Endothelial cell of umbilical vein (primary cell): ENCODE results near the gene EML6. TPM values are rescaled to one million over a fixed set of nuclear protein-coding genes. Genes with fewer than 3 reads are reported as not detected.

ENCODE experiments used
- BruUV-seq: library from RNA; stranded (reverse); fragments of 400-500 nt; replicated peaks from 2 replicates; lab custom pipeline; 2021; lab: Mats Ljungman, UMichigan
- CTCF ChIA-PET: fragments of 300-600, 350-600 bp; sonication (Branson Sonifier 250); formaldehyde crosslinking; loops from one replicate; lab custom pipeline; 2021; ENCODE audit warnings: antibody characterized with exemption, inconsistent platforms; lab: Charles Lee
- POLR2A ChIA-PET: fragments of 300-600, 350-600 bp; sonication (Branson Sonifier 250); formaldehyde crosslinking; loops from one replicate; lab custom pipeline; 2021; ENCODE audit warnings: antibody characterized with exemption, inconsistent platforms; lab: Charles Lee
- DNase-seq: peaks from one replicate; pipeline ENCODE4 v3.0.0-alpha.2; 2011; ENCODE audit warnings: low read depth, low spot score
- FAIRE-seq: peaks from 2 replicates; lab custom pipeline; 2011; peaks lifted over from hg19 to GRCh38; lab: Jason Lieb, UNC
- H2AFZ ChIP-seq: 2 replicates; pipeline ENCODE4 v1.6.0; 2012; ENCODE audit warnings: low read depth, low read length, control low read depth, inconsistent platforms
- H3K27ac ChIP-seq: 2 replicates; pipeline ENCODE4 v1.5.1; 2011; ENCODE audit warnings: low read depth, mild to moderate bottlenecking, control low read depth, low read length, moderate library complexity; ENCODE audit not compliant: insufficient read depth
- H3K27me3 ChIP-seq, 2 experiments: 2 replicates each; pipeline versions ENCODE4 v1.6.0 to v1.6.1; 2011; ENCODE audit warnings: low read length in 2 of 2, mixed read lengths in 1 of 2; ENCODE audit not compliant: control insufficient read depth in 2 of 2, insufficient read depth in 2 of 2
- H3K36me3 ChIP-seq, 2 experiments: 2 replicates in 1 of 2; 3 replicates in 1 of 2; pipeline ENCODE4 v1.5.1; 2011; ENCODE audit warnings: low read length in 2 of 2, mild to moderate bottlenecking in 1 of 2, moderate library complexity in 1 of 2; ENCODE audit not compliant: control insufficient read depth in 2 of 2, insufficient read depth in 2 of 2; ENCODE audit errors: extremely low read depth in 1 of 2
- H3K4me1 ChIP-seq: 3 replicates; pipeline ENCODE4 v1.5.1; 2011; ENCODE audit warnings: mild to moderate bottlenecking, low read length; ENCODE audit not compliant: control insufficient read depth, insufficient read depth; ENCODE audit errors: extremely low read depth
- H3K4me2 ChIP-seq: 2 replicates; pipeline ENCODE4 v1.6.1; 2011; ENCODE audit warnings: low read length, control low read depth, mixed read lengths; ENCODE audit not compliant: insufficient read depth
- H3K4me3 ChIP-seq, 3 experiments: fragments of 200-600 bp in 1 of 3; sonication (generic), shearing (Covaris generic) in 1 of 3; replicated peaks in 1 of 3; 2 replicates each; pipeline ENCODE4 v1.5.1; 2011 to 2016; ENCODE audit warnings: control low read depth in 3 of 3, low read length in 3 of 3, mild to moderate bottlenecking in 2 of 3, inconsistent platforms in 1 of 3, low read depth in 1 of 3, moderate library complexity in 1 of 3; ENCODE audit not compliant: insufficient read depth in 1 of 3
- H3K79me2 ChIP-seq: 2 replicates; pipeline ENCODE4 v1.6.0; 2012; ENCODE audit warnings: low read length, inconsistent platforms; ENCODE audit not compliant: control insufficient read depth, insufficient read depth
- H3K9ac ChIP-seq: replicated peaks from 2 replicates; pipeline ENCODE3; 2011; ENCODE audit warnings: low read length, control low read depth; ENCODE audit not compliant: insufficient read depth; ENCODE audit errors: extremely low read depth
- H3K9me1 ChIP-seq: replicated peaks from 3 replicates; pipeline ENCODE4 v1.6.0; 2011; ENCODE audit warnings: mild to moderate bottlenecking, low read length; ENCODE audit not compliant: control insufficient read depth, insufficient read depth; ENCODE audit errors: extremely low read depth
- H3K9me3 ChIP-seq: replicated peaks from 2 replicates; pipeline ENCODE4 v1.5.1; 2012; ENCODE audit warnings: low read length, inconsistent platforms; ENCODE audit not compliant: control insufficient read depth, insufficient read depth
- H4K20me1 ChIP-seq: replicated peaks from 2 replicates; pipeline ENCODE3; 2011; ENCODE audit warnings: mild to moderate bottlenecking, low read length; ENCODE audit not compliant: control insufficient read depth, insufficient read depth; ENCODE audit errors: extremely low read depth
- CTCF ChIP-seq, 2 donors: IDR thresholded peaks; 1 replicate in 1 of 2; 2 replicates in 1 of 2; pipeline ENCODE4 v1.5.1; 2011; ENCODE audit warnings: low read length in 2 of 2, mild to moderate bottlenecking in 2 of 2, moderate library complexity in 2 of 2, control low read depth in 1 of 2, inconsistent platforms in 1 of 2, low read depth in 1 of 2; ENCODE audit not compliant: insufficient read depth in 1 of 2; ENCODE audit errors: extremely low read depth in 1 of 2
- EZH2 ChIP-seq: IDR thresholded peaks from 2 replicates; pipeline ENCODE4 v1.6.1; 2012; ENCODE audit warnings: borderline replicate concordance, low read depth, mild to moderate bottlenecking, moderate library complexity, low read length, inconsistent platforms; ENCODE audit not compliant: severe bottlenecking
- FOS ChIP-seq: IDR thresholded peaks from 2 replicates; pipeline ENCODE4 v1.6.1; 2011; ENCODE audit warnings: mild to moderate bottlenecking, low read length, moderate library complexity, borderline replicate concordance; ENCODE audit not compliant: insufficient read depth
- JUN ChIP-seq: IDR thresholded peaks from 2 replicates; pipeline ENCODE4 v1.6.1; 2011; ENCODE audit warnings: borderline replicate concordance, low read depth; ENCODE audit not compliant: insufficient read length, insufficient read depth
- MAX ChIP-seq: IDR thresholded peaks from 2 replicates; pipeline ENCODE4 v1.6.1; 2011; ENCODE audit not compliant: insufficient read depth, insufficient read length
- MYC ChIP-seq: IDR thresholded peaks from one replicate; pipeline ENCODE4 v1.6.1; 2011; ENCODE audit warnings: mild to moderate bottlenecking, low read depth, low read length
- POLR2A ChIP-seq: IDR thresholded peaks from 2 replicates; pipeline ENCODE4 v1.6.1; 2012; ENCODE audit warnings: low read depth, mild to moderate bottlenecking, control low read depth, low read length
- POLR2AphosphoS5 ChIP-seq: IDR thresholded peaks from 2 replicates; pipeline ENCODE4 v1.6.1; 2012; ENCODE audit warnings: low read depth, mild to moderate bottlenecking, control low read depth, low read length, moderate library complexity; ENCODE audit not compliant: insufficient read depth
- dilution Hi-C: fragments of 300-500 bp; cut with MboI; formaldehyde crosslinking; loops from one replicate; pipeline ENCODE4 v1.15.0; 2019; ENCODE audit warnings: low sequenced_read_pairs; ENCODE audit not compliant: extremely low pct_ligation_motif_present
- intact Hi-C: fragments of 100-400 bp; cut with micrococcal nuclease; formaldehyde crosslinking; loops from one replicate; pipeline ENCODE4 v1.10.0; 2022
- polyA plus RNA-seq, 4 experiments: library from polyadenylated mRNA; depleted of rRNA in 3 of 4; stranded (reverse) in 3 of 4; unstranded in 1 of 4; fragments of >200 nt; gene quantifications; 2 replicates each; pipeline versions ENCODE4 v1.2.1 to v1.2.3, GENCODE V29; 2011 to 2012; ENCODE audit warnings: missing spikeins in 1 of 4
- total RNA-seq: library from RNA; stranded (reverse); gene quantifications from 2 replicates; pipeline ENCODE4 v1.2.3, GENCODE V29; 2021

The EML6 gene
- total and polyA plus RNA-seq, 2 donors (not counting 3 experiments of a cell fraction or from before 2014, with no cell fraction given): 0.79 to 2.1 TPM

- intact Hi-C loops: no loop called here
- POLR2A ChIA-PET: no interaction called here
These were observed 64.4 kb downstream of the EML6 start for GRCh38 chr2:54787755-54788366.

More at GRCh38 chr2:54787755-54788366, 64.4 kb downstream of the EML6 start:
- H3K9me1 ChIP-seq: no peaks in the 10 kb centered on the region
- no peak overlapping the region for H3K27ac ChIP-seq
- BruUV-seq: no TSS peak
- TF ChIP-seq CTCF (IDR thresholded peaks at IDR 0.05; ENCODE audit: extremely low read depth in 1 of 2, insufficient read depth in 1 of 2, low read depth in 1 of 2, low read length in 2 of 2) (no peak), MAX (no peak), FOS (no peak), POLR2AphosphoS5 (no peak), POLR2A (no peak), EZH2 (no peak), JUN (no peak), MYC (no peak)
- H3K79me2 ChIP-seq: no peaks in the 10 kb centered on the region
- no peaks in the 10 kb centered on the region for H4K20me1 ChIP-seq
- CTCF ChIA-PET: no interaction called here
- FAIRE-seq (no peak), DNase-seq (no peak)
- no peaks in the 10 kb centered on the region for H3K9me3 ChIP-seq
- H3K36me3 ChIP-seq: no peaks in the 10 kb centered on the region
- no peak overlapping the region for H2AFZ ChIP-seq
- no peak overlapping the region for H3K4me2 ChIP-seq
- H3K9ac ChIP-seq: no peak overlapping the region
- no peak overlapping the region for H3K4me3 ChIP-seq
- no peaks in the 10 kb centered on the region for H3K4me1 ChIP-seq
- dilution Hi-C loops: no loop called here
- peaks cover 0 to 5% of the 10 kb centered on the region in 2 experiments for H3K27me3 ChIP-seq
